HepG2 (cell line): ENCODE results near the gene EXTL1. TPM values are rescaled to one million over a fixed set of nuclear protein-coding genes. Genes with fewer than 3 reads are reported as not detected.

ENCODE experiments used
- ATAC-seq: fragments of 200-7000 bp; cut with Tn5 transposase; 3 replicates; pipeline ENCODE4 v1.9.1; 2020; ENCODE audit warnings: mild to moderate bottlenecking, moderate library complexity
- BruUV-seq: library from RNA; stranded (reverse); fragments of 400-500 nt; replicated peaks from 2 replicates; lab custom pipeline; 2021; lab: Mats Ljungman, UMichigan
- CTCF ChIA-PET: fragments of 300-600 bp; formaldehyde crosslinking; extraction: SDS; loops from one replicate; lab custom pipeline; 2021; ENCODE audit warnings: low total read pairs, inconsistent platforms, low intra/inter-chr PET ratio; lab: Yijun Ruan, JAX
- POLR2A ChIA-PET: fragments of 350-600 bp; sonication (Branson Sonifier 250); formaldehyde crosslinking; loops from one replicate; lab custom pipeline; 2020; ENCODE audit warnings: antibody characterized with exemption, inconsistent platforms; lab: Yijun Ruan, JAX
- DNase-seq: peaks from one replicate; pipeline ENCODE4 v3.0.0-alpha.2; 2015; ENCODE audit warnings: low spot score
- FAIRE-seq: peaks from 3 replicates; lab custom pipeline; 2011; peaks lifted over from hg19 to GRCh38; lab: Jason Lieb, UNC
- H2AFZ ChIP-seq: one replicate; pipeline ENCODE4 v1.6.1; 2011; ENCODE audit warnings: low read length, inconsistent platforms
- H3K27ac ChIP-seq: fragments of 300-600 bp; 3 replicates; pipeline ENCODE4 v1.8.0; 2011; ENCODE audit warnings: mixed run types, mild to moderate bottlenecking, mixed read lengths, low read length, inconsistent platforms; ENCODE audit not compliant: insufficient read depth; ENCODE audit errors: extremely low read length
- H3K27me3 ChIP-seq, 2 experiments: fragments of 200-600 bp in 1 of 2; 2 replicates in 1 of 2; 3 replicates in 1 of 2; pipeline versions ENCODE4 v1.6.0 to v1.8.0; 2011; ENCODE audit warnings: low read length in 2 of 2, mild to moderate bottlenecking in 2 of 2, moderate library complexity in 2 of 2, inconsistent platforms in 1 of 2; ENCODE audit not compliant: insufficient read depth in 2 of 2, control insufficient read depth in 1 of 2
- H3K36me3 ChIP-seq, 2 experiments: fragments of 200-600 bp in 1 of 2; replicated peaks in 1 of 2; 2 replicates in 1 of 2; 3 replicates in 1 of 2; pipeline versions ENCODE4 v1.5.1 to v1.8.0; 2011; ENCODE audit warnings: low read length in 2 of 2, inconsistent platforms in 1 of 2; ENCODE audit not compliant: insufficient read depth in 2 of 2, control insufficient read depth in 1 of 2
- H3K4me1 ChIP-seq: 2 replicates; pipeline ENCODE4 v1.5.1; 2012; ENCODE audit warnings: low read length, inconsistent platforms; ENCODE audit not compliant: insufficient read depth
- H3K4me2 ChIP-seq: 2 replicates; pipeline ENCODE4 v1.6.0; 2011; ENCODE audit warnings: low read depth, low read length, inconsistent platforms
- H3K4me3 ChIP-seq, 3 experiments: fragments of 200-600 bp in 1 of 3; sonication (generic), shearing (Covaris generic) in 1 of 3; replicated peaks in 1 of 3; 2 replicates each; pipeline ENCODE4 v1.5.1; 2011 to 2016; ENCODE audit warnings: low read length in 3 of 3, inconsistent platforms in 2 of 3, low read depth in 2 of 3, mild to moderate bottlenecking in 2 of 3, control low read depth in 1 of 3, mixed read lengths in 1 of 3; ENCODE audit not compliant: insufficient read depth in 1 of 3
- H3K79me2 ChIP-seq: one replicate; pipeline ENCODE4 v1.6.1; 2011; ENCODE audit warnings: low read length, inconsistent platforms; ENCODE audit not compliant: insufficient read depth
- H3K9ac ChIP-seq: 2 replicates; pipeline ENCODE4 v1.6.0; 2011; ENCODE audit warnings: mild to moderate bottlenecking, low read depth, low read length, inconsistent platforms; ENCODE audit not compliant: insufficient read depth
- H3K9me3 ChIP-seq: 2 replicates; pipeline ENCODE4 v1.5.1; 2012; ENCODE audit warnings: mild to moderate bottlenecking, low read length
- H4K20me1 ChIP-seq: 2 replicates; pipeline ENCODE4 v1.6.0; 2011; ENCODE audit warnings: inconsistent platforms, mild to moderate bottlenecking, low read length, moderate library complexity; ENCODE audit not compliant: insufficient read depth
- AKAP8 ChIP-seq: sonication (generic); formaldehyde crosslinking; IDR thresholded peaks from 2 replicates; pipeline ENCODE4 v1.5.1; 2020; ENCODE audit warnings: mild to moderate bottlenecking, missing genetic modification reagents
- GABPA ChIP-seq, 2 experiments: IDR thresholded peaks; 2 replicates each; pipeline ENCODE4 v1.6.1; 2011 to 2016; ENCODE audit warnings: low read depth in 2 of 2, low read length in 1 of 2, missing biosample characterization in 1 of 2, missing genetic modification characterization in 1 of 2
- HINFP ChIP-seq: sonication (generic); formaldehyde crosslinking; IDR thresholded peaks from 2 replicates; pipeline ENCODE4 v1.4.0; 2020; ENCODE audit warnings: low read depth, mild to moderate bottlenecking, missing genetic modification reagents
- HNF4A ChIP-seq: sonication (generic); formaldehyde crosslinking; IDR thresholded peaks from 2 replicates; pipeline ENCODE4 v1.4.0; 2020; ENCODE audit warnings: missing genetic modification reagents
- KDM3A ChIP-seq: IDR thresholded peaks from 2 replicates; pipeline ENCODE4 v1.6.1; 2018; ENCODE audit warnings: low read depth, missing compliant biosample characterization
- KDM4B ChIP-seq: sonication (generic); formaldehyde crosslinking; IDR thresholded peaks from 2 replicates; pipeline ENCODE4 v1.4.0; 2020; ENCODE audit warnings: missing genetic modification reagents
- MTA1 ChIP-seq: sonication (generic); formaldehyde crosslinking; IDR thresholded peaks from 2 replicates; pipeline ENCODE4 v1.4.0; 2020; ENCODE audit warnings: missing genetic modification reagents, mild to moderate bottlenecking, borderline replicate concordance
- PPARG ChIP-seq: conservative IDR thresholded peaks from 2 replicates; pipeline ENCODE4 v1.6.1; 2016; ENCODE audit warnings: missing biosample characterization, missing genetic modification reagents
- RFX5 ChIP-seq: IDR thresholded peaks from 2 replicates; pipeline ENCODE4 v1.6.1; 2011; ENCODE audit warnings: low read depth, low read length, improper control_type of control experiment
- SOX5 ChIP-seq: IDR thresholded peaks from 2 replicates; pipeline ENCODE4 v1.6.1; 2016; ENCODE audit warnings: borderline replicate concordance
- SP1 ChIP-seq, 2 experiments: fragments of 450-650 bp in 1 of 2; sonication (generic) in 1 of 2; formaldehyde crosslinking in 1 of 2; IDR thresholded peaks; 2 replicates each; pipeline versions ENCODE4 v1.4.0 to v1.6.1; 2016 to 2020; ENCODE audit warnings: missing genetic modification reagents in 1 of 2
- TBP ChIP-seq: sonication (generic); formaldehyde crosslinking; IDR thresholded peaks from 2 replicates; pipeline ENCODE4 v1.5.0; 2020; ENCODE audit warnings: missing genetic modification reagents
- TP53 ChIP-seq: sonication (generic); formaldehyde crosslinking; conservative IDR thresholded peaks from 2 replicates; pipeline ENCODE4 v1.4.0; 2020; ENCODE audit warnings: missing genetic modification reagents
- ZBTB20 ChIP-seq: sonication (generic); formaldehyde crosslinking; IDR thresholded peaks from 2 replicates; pipeline ENCODE4 v1.8.1; 2023; ENCODE audit warnings: missing genetic modification reagents, low read depth, mild to moderate bottlenecking, borderline replicate concordance
- ZBTB42 ChIP-seq: sonication (generic); formaldehyde crosslinking; IDR thresholded peaks from 2 replicates; pipeline ENCODE4 v1.5.0; 2020; ENCODE audit warnings: mild to moderate bottlenecking, missing genetic modification reagents
- ZKSCAN8 ChIP-seq: IDR thresholded peaks from 2 replicates; pipeline ENCODE4 v1.6.1; 2016; ENCODE audit warnings: borderline replicate concordance, missing genetic modification reagents, missing compliant biosample characterization
- ZNF550 ChIP-seq: sonication (generic); formaldehyde crosslinking; IDR thresholded peaks from 2 replicates; pipeline ENCODE4 v1.4.0; 2020; ENCODE audit warnings: mild to moderate bottlenecking, missing genetic modification reagents, borderline replicate concordance
- WGBS: methylation state at CpG from one replicate; pipeline ENCODE4 v1.1.6; 2017; ENCODE audit warnings: low lambda C conversion rate; 5-methylcytosine and 5-hydroxymethylcytosine counted together
- in situ Hi-C: cut with HindIII; loops from 2 replicates; pipeline ENCODE4 v1.10.0; 2017; ENCODE audit warnings: low pct_unique_long_range_greater_than_20kb; ENCODE audit not compliant: extremely low pct_ligation_motif_present
- intact Hi-C: fragments of 100-400 bp; cut with micrococcal nuclease; formaldehyde crosslinking; loops from one replicate; pipeline ENCODE4 v1.10.0; 2022; ENCODE audit not compliant: unreplicated experiment
- polyA plus RNA-seq, 8 experiments: library from polyadenylated mRNA; depleted of rRNA in 3 of 8; stranded (reverse) in 7 of 8; unstranded in 1 of 8; fragments of >200 nt; fragmentation: Illumina TruSeq in 4 of 8; extraction: Trizol in 4 of 8; gene quantifications; 2 replicates each; pipeline versions ENCODE4 v1.2.1 to v1.2.3, GENCODE V29; 2011 to 2016; ENCODE audit warnings: low read depth in 4 of 8, missing spikeins in 1 of 8, mixed read lengths in 1 of 8; ENCODE audit not compliant: insufficient read depth in 1 of 8
- total RNA-seq, 5 experiments: library from RNA; depleted of rRNA; stranded (reverse); fragments of >200 nt; fragmentation: Illumina TruSeq; extraction: Trizol; gene quantifications; 2 replicates each; pipeline ENCODE4 v1.2.3, GENCODE V29; 2016; ENCODE audit warnings: low read depth in 1 of 5

The EXTL1 gene
- total and polyA plus RNA-seq, 2 of the 13 experiments (the other 11 are each of a cell fraction or from before 2014, with no cell fraction given), result 0.35 to 1.0 TPM

GRCh38 chr1:25989440-25990234 is 31.9 kb upstream of the EXTL1 start:
- Histone ChIP-seq H4K20me1 (no peaks in the 10 kb centered on the region), H3K36me3 (peaks cover 10 to 23% of the 10 kb centered on the region in 2 experiments), H3K27ac (no peak overlapping the region), H3K4me2 (no peak overlapping the region), H3K4me3 (no peak overlapping the region), H3K4me1 (no peaks in the 10 kb centered on the region), H3K79me2 (no peaks in the 10 kb centered on the region), H3K9me3 (no peaks in the 10 kb centered on the region), H3K9ac (no peak overlapping the region)
- no peak for ATAC-seq
- ChIA-PET CTCF (no interaction called here), POLR2A (no interaction called here)
- no peak for FAIRE-seq
- BruUV-seq, result no TSS peak
- WGBS, result 98% methylated on average over 11 of the region's 11 CpGs
- intact Hi-C loops, result no loop called here
- in situ Hi-C loops, result loop anchor here (10.0 kb wide), 1 partner anchor 165 kb away; no protein-coding TSS in a partner anchor
- TF ChIP-seq AKAP8 (CRISPR knock-in tag) (no peak), PPARG (0 out of 2 replicates have a peak, but pooled peaks have one; percentile 29), ZBTB42 (CRISPR knock-in tag) (no peak), HNF4A (CRISPR knock-in tag) (no peak), KDM4B (CRISPR knock-in tag) (no peak), ZBTB20 (CRISPR knock-in tag) (no peak), SOX5 (no peak), HINFP (CRISPR knock-in tag) (no peak), ZNF550 (CRISPR knock-in tag) (no peak), MTA1 (no peak), TBP (CRISPR knock-in tag) (no peak), TP53 (no peak), ZKSCAN8 (CRISPR knock-in tag) (no peak), SP1 (IDR thresholded peaks at IDR 0.05) (no peak), SP1 (CRISPR knock-in tag; IDR thresholded peaks at IDR 0.05) (no peak), GABPA (IDR thresholded peaks at IDR 0.05; ENCODE audit: low read depth, low read length) (no peak), GABPA (CRISPR knock-in tag; IDR thresholded peaks at IDR 0.05; ENCODE audit: low read depth) (peak; percentile 22; the same call in 1 of the 2 replicates), KDM3A (CRISPR knock-in tag) (no peak), RFX5 (no peak)
- TF ChIP-seq, all 625 proteins: peak for 2
- Histone ChIP-seq H3K27me3 (no peaks in the 10 kb centered on the region), H2AFZ (no peak overlapping the region)
- DNase-seq, result no peak
